ENCODE measurements around the gene C5orf58. TPM values are rescaled to one million over a fixed set of nuclear protein-coding genes. Genes with fewer than 3 reads are reported as not detected.
A peak's percentile ranks its signal among the peaks of the same experiment; 100 is the strongest.

The C5orf58 gene
- polyA plus RNA-seq, 6 donors from 2014 or later: not detected

DNA sequence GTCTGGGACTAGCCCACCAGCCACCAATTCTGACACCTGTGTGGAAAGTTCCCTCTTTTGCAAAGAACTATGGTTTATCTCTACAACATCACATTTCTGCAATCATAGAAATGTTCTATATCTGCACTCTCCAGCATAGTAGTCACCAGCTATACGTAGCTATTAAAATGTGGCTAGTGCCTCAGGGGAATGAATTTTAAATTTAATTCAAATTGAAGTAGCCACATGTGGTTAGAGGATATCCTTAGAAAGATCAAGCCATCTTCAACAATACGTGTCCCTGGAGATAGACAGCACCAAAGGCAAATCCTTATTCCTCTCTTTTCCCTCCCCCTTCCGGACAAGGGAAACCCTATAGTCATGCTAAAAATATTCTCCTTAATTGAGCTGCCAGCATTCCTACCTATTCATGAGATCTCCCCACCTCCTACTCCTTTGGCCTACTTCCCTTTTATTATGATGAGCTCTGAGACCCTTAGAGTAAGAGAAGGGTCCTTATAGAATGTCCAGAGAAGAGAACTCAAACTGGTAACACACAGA lies 53.7 kb downstream of the C5orf58 start:
- no peak overlapping the region for H3K4me3 Mint-ChIP-seq
- no peak for DNase-seq
- no peak for ATAC-seq (ENCODE audit: low read depth in 2 of 2)
- peaks cover 7 to 37% (median 32%) of the 10 kb centered on the region in 3 donors for H3K27me3 Mint-ChIP-seq
- H3K36me3 Mint-ChIP-seq: peaks cover 27 to 84% of the 10 kb centered on the region in 2 donors
- peaks cover 5 to 28% (median 16%) of the 10 kb centered on the region in 7 donors for H3K9me3 Mint-ChIP-seq
- peaks cover 25 to 34% (median 30%) of the 10 kb centered on the region in 3 donors for H3K4me1 Mint-ChIP-seq
- no peak overlapping the region for H3K27ac Mint-ChIP-seq

DNA sequence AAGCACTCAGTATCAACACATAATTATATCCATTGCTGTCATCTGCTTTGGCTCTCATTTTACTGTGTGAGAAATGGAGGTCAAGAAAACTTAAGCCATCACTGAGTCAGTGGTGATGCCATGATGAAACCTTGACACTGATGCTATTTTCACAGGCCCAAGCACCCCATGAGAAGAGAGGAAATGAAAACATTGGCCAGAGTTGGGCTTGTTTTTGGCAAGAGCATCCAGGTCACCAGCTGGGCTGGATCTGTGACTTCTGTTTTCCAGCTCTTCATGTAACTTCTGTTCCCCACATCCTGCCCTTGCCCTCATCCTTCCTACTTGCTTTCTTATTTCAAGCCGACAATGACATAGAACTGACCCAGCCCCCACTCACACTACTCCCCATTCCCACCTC lies 54.7 kb downstream of the C5orf58 start:
- H3K27ac Mint-ChIP-seq: peak overlapping the region in 1 of 6 donors; percentile 95
- peaks cover 30 to 38% (median 33%) of the 10 kb centered on the region in 3 donors for H3K4me1 Mint-ChIP-seq
- peak overlapping the region in 1 of 8 donors; percentile 21 for H3K4me3 Mint-ChIP-seq
- ATAC-seq (ENCODE audit: low read depth in 2 of 2) (no peak), DNase-seq (no peak)
- H3K27me3 Mint-ChIP-seq: peaks cover 7 to 43% (median 39%) of the 10 kb centered on the region in 3 donors
- peaks cover 27 to 85% of the 10 kb centered on the region in 2 donors for H3K36me3 Mint-ChIP-seq
- peaks cover 5 to 28% (median 16%) of the 10 kb centered on the region in 7 donors for H3K9me3 Mint-ChIP-seq

DNA sequence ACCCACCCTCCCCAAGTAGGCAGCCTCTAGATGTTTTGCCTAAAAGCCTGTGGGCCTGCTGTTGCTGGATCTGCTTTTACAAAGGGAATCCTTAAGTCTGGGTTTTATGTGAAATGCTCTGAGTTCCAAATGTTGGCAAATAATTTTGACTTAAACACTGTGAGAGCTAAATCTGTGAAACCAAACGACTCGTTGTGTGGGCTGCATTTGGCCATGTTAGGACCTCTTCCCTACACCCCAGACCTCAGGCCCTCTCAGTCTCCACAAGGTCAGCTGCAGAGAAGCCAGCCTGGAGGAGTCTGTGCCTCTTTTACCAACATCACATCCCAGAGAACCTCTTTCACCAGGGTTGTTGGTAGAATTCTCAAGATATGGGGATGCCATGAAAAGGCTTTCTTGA lies 55.4 kb downstream of the C5orf58 start:
- peaks cover 24 to 83% of the 10 kb centered on the region in 2 donors for H3K36me3 Mint-ChIP-seq

DNA sequence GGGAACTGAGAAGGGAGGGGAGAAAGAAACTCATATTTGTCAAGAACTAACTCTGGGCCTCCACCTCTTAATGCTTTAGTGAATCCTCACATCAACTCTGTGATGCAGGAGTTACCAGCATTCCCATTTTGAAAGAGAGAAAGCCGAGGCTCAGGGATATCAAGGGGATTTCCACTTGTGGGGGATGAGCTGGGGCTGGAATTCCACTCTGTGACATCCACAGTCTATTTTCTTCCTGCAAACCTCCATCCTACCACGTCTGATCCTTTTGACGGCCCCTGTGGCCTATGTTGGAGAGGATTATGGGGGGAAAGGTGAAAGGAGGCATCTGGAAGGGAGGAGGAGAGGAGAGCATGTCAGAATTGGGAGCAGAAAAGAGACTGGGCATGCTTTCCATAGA lies 55.8 kb downstream of the C5orf58 start:
- DNase-seq: no peak
- H3K4me3 Mint-ChIP-seq: no peak overlapping the region
- H3K9me3 Mint-ChIP-seq: peaks cover 3 to 25% (median 15%) of the 10 kb centered on the region in 7 donors
- H3K27me3 Mint-ChIP-seq: peaks cover 7 to 50% (median 39%) of the 10 kb centered on the region in 3 donors
- peaks cover 20 to 79% of the 10 kb centered on the region in 2 donors for H3K36me3 Mint-ChIP-seq
- no peak overlapping the region for H3K27ac Mint-ChIP-seq
- no peak for ATAC-seq (ENCODE audit: low read depth in 2 of 2)
- peaks cover 40 to 48% (median 40%) of the 10 kb centered on the region in 3 donors for H3K4me1 Mint-ChIP-seq

More for the DNA sequence above, 55.4 kb downstream of the C5orf58 start:
- ATAC-seq (ENCODE audit: low read depth in 2 of 2): no peak
- H3K4me3 Mint-ChIP-seq: no peak overlapping the region
- DNase-seq: no peak
- no peak overlapping the region for H3K27ac Mint-ChIP-seq
- H3K9me3 Mint-ChIP-seq: peaks cover 5 to 28% (median 16%) of the 10 kb centered on the region in 7 donors
- peaks cover 7 to 47% (median 39%) of the 10 kb centered on the region in 3 donors for H3K27me3 Mint-ChIP-seq
- peaks cover 36 to 44% (median 39%) of the 10 kb centered on the region in 3 donors for H3K4me1 Mint-ChIP-seq

DNA sequence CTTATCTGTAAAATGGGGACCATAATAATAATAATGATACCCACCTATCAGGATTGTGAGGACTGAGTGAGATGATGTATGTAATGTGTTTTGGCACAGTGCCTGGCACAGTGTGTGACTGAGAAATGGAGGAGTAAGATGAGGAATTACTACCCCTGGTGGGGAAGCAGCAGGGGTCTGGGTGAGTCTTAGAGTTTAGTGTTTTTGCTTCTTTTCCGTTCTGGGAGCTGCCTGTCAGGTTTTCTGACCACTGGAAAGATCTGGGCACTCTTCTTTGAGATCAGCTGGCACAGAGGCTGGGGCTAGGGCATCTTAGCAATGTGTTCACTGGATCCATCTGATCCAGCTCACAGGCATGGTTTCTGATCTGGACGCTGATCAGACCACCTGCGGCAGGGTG lies 56.3 kb downstream of the C5orf58 start:
- Mint-ChIP-seq H3K4me3 (no peak overlapping the region), H3K9me3 (peaks cover 0 to 21% (median 9%) of the 10 kb centered on the region in 7 donors), H3K4me1 (peaks cover 42 to 54% (median 46%) of the 10 kb centered on the region in 3 donors), H3K36me3 (peaks cover 17 to 73% of the 10 kb centered on the region in 2 donors), H3K27me3 (peaks cover 7 to 50% (median 39%) of the 10 kb centered on the region in 3 donors), H3K27ac (peak overlapping the region in 2 of 6 donors; percentile 42 to 71)
- no peak for ATAC-seq (ENCODE audit: low read depth in 2 of 2)
- no peak for DNase-seq

DNA sequence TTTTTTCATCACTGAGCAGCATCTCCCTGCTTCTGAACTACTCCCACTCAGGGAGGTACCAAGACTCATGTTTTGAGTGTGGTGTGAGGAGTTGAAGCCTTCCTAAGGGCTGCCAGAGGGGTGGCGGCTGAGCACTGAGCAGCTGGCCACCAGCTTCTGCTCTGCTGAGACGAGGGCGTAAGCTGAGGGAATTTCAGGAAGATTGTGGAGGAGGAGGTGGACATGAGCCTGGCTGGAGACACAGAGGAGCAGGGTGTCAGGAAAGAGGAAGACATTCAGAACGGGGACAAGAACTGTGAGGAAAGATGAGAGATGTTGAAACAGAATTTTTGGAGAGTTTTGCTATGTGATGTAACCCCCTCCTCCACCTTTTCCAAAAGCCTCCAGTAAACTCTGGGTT lies 57.0 kb downstream of the C5orf58 start:
- H3K4me3 Mint-ChIP-seq: no peak overlapping the region

GRCh38 chr5:170290498-170290897 lies 57.7 kb downstream of the C5orf58 start:
- Mint-ChIP-seq H3K27me3 (peaks cover 7 to 54% (median 39%) of the 10 kb centered on the region in 3 donors), H3K4me1 (peaks cover 49 to 61% (median 60%) of the 10 kb centered on the region in 3 donors), H3K4me3 (peak overlapping the region in 1 of 8 donors; percentile 82), H3K9me3 (peaks cover 0 to 10% (median 1%) of the 10 kb centered on the region in 7 donors), H3K27ac (peak overlapping the region in 1 of 6 donors; percentile 71), H3K36me3 (peaks cover 11 to 60% of the 10 kb centered on the region in 2 donors)
- no peak for DNase-seq
- no peak for ATAC-seq (ENCODE audit: low read depth in 2 of 2)

More for the DNA sequence above, 57.0 kb downstream of the C5orf58 start:
- Mint-ChIP-seq H3K36me3 (peaks cover 17 to 67% of the 10 kb centered on the region in 2 donors), H3K4me1 (peaks cover 48 to 60% (median 52%) of the 10 kb centered on the region in 3 donors), H3K27me3 (peaks cover 7 to 50% (median 39%) of the 10 kb centered on the region in 3 donors), H3K27ac (peak overlapping the region in 1 of 6 donors; percentile 71), H3K9me3 (peaks cover 0 to 16% (median 3%) of the 10 kb centered on the region in 7 donors)
- ATAC-seq (ENCODE audit: low read depth in 2 of 2) (no peak), DNase-seq (no peak)

- ATAC-seq (ENCODE audit: low read depth in 2 of 2): no peak
- H3K4me1 Mint-ChIP-seq: peaks cover 65 to 78% (median 72%) of the 10 kb centered on the region in 3 donors
Observed at GRCh38 chr5:170292179-170293104, 59.7 kb downstream of the C5orf58 start.

DNA sequence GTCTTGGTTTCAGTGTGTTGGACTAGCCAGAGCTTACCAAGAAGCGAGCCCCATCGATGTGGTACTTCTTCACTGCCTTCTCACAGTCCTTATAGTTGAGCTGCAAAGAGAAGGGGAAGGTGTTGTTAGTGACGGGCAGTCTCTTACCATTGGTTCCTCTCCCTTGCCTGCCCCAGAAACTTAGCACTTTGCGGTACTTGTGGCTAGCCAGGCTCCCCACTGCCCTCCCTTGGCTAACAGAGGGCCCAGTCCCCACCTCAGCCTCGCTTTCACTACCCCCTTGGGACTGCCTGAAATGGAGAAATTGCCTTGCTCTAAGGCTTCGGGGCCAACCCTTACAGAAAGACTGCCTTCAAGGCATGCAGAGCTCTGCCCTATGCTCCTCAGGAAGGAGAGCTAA lies 60.5 kb downstream of the C5orf58 start:
- peaks cover 67 to 82% (median 74%) of the 10 kb centered on the region in 3 donors for H3K4me1 Mint-ChIP-seq
- peak overlapping the region; percentile 27 to 82 (median 42) for H3K4me3 Mint-ChIP-seq
- ATAC-seq (ENCODE audit: low read depth in 2 of 2): peak; percentile 91 to 93
- peaks cover 7 to 63% (median 54%) of the 10 kb centered on the region in 3 donors for H3K27me3 Mint-ChIP-seq
- peak overlapping the region in 3 of 6 donors; percentile 70 to 76 (median 76) for H3K27ac Mint-ChIP-seq
- peaks cover 5 to 33% of the 10 kb centered on the region in 2 donors for H3K36me3 Mint-ChIP-seq
- peak; percentile 88 for DNase-seq
- H3K9me3 Mint-ChIP-seq: no peaks in the 10 kb centered on the region

More at GRCh38 chr5:170292179-170293104, 59.7 kb downstream of the C5orf58 start:
- H3K27me3 Mint-ChIP-seq: peaks cover 7 to 62% (median 56%) of the 10 kb centered on the region in 3 donors
- H3K27ac Mint-ChIP-seq: peak overlapping the region in 3 of 6 donors; percentile 70 to 86 (median 76)
- H3K4me3 Mint-ChIP-seq: peak overlapping the region in 6 of 8 donors; percentile 27 to 82 (median 50)
- H3K36me3 Mint-ChIP-seq: peaks cover 5 to 41% of the 10 kb centered on the region in 2 donors
- peaks cover 0 to 2% (median 0%) of the 10 kb centered on the region in 7 donors for H3K9me3 Mint-ChIP-seq
- DNase-seq: no peak

- Mint-ChIP-seq H3K9me3 (no peaks in the 10 kb centered on the region), H3K4me1 (peaks cover 70 to 84% (median 71%) of the 10 kb centered on the region in 3 donors), H3K4me3 (peak overlapping the region in 4 of 8 donors; percentile 35 to 44 (median 40)), H3K27me3 (peaks cover 7 to 62% (median 47%) of the 10 kb centered on the region in 3 donors), H3K36me3 (peaks cover 3 to 25% of the 10 kb centered on the region in 2 donors), H3K27ac (no peak overlapping the region)
- DNase-seq (no peak), ATAC-seq (ENCODE audit: low read depth in 2 of 2) (no peak)
Observed at GRCh38 chr5:170294057-170294456, 61.3 kb downstream of the C5orf58 start.

GRCh38 chr5:170294556-170294955 lies 61.8 kb downstream of the C5orf58 start:
- Mint-ChIP-seq H3K27ac (no peak overlapping the region), H3K4me3 (peak overlapping the region in 3 of 8 donors; percentile 10 to 94 (median 38)), H3K27me3 (peaks cover 5 to 58% (median 42%) of the 10 kb centered on the region in 3 donors), H3K4me1 (peaks cover 70 to 84% (median 70%) of the 10 kb centered on the region in 3 donors), H3K36me3 (peaks cover 0 to 20% of the 10 kb centered on the region in 2 donors), H3K9me3 (no peaks in the 10 kb centered on the region)
- DNase-seq: no peak
- ATAC-seq (ENCODE audit: low read depth in 2 of 2): no peak
